HepG2 (cell line): ENCODE data around the gene SREK1. TPM values are rescaled to one million over a fixed set of nuclear protein-coding genes. Genes with fewer than 3 reads are reported as not detected.

Source experiments
- ATAC-seq: fragments of 200-7000 bp; cut with Tn5 transposase; 3 replicates; pipeline ENCODE4 v1.9.1; 2020; ENCODE audit warnings: mild to moderate bottlenecking, moderate library complexity
- BruUV-seq: library from RNA; stranded (reverse); fragments of 400-500 nt; replicated peaks from 2 replicates; lab custom pipeline; 2021; lab: Mats Ljungman, UMichigan
- CTCF ChIA-PET: fragments of 300-600 bp; formaldehyde crosslinking; extraction: SDS; loops from one replicate; lab custom pipeline; 2021; ENCODE audit warnings: low total read pairs, inconsistent platforms, low intra/inter-chr PET ratio; lab: Yijun Ruan, JAX
- POLR2A ChIA-PET: fragments of 350-600 bp; sonication (Branson Sonifier 250); formaldehyde crosslinking; loops from one replicate; lab custom pipeline; 2020; ENCODE audit warnings: antibody characterized with exemption, inconsistent platforms; lab: Yijun Ruan, JAX
- DNase-seq: peaks from one replicate; pipeline ENCODE4 v3.0.0-alpha.2; 2015; ENCODE audit warnings: low spot score
- FAIRE-seq: peaks from 3 replicates; lab custom pipeline; 2011; peaks lifted over from hg19 to GRCh38; lab: Jason Lieb, UNC
- H2AFZ ChIP-seq: one replicate; pipeline ENCODE4 v1.6.1; 2011; ENCODE audit warnings: low read length, inconsistent platforms
- H3K27ac ChIP-seq: fragments of 300-600 bp; 3 replicates; pipeline ENCODE4 v1.8.0; 2011; ENCODE audit warnings: mixed run types, mild to moderate bottlenecking, mixed read lengths, low read length, inconsistent platforms; ENCODE audit not compliant: insufficient read depth; ENCODE audit errors: extremely low read length
- H3K27me3 ChIP-seq, 2 experiments: fragments of 200-600 bp in 1 of 2; 2 replicates in 1 of 2; 3 replicates in 1 of 2; pipeline versions ENCODE4 v1.6.0 to v1.8.0; 2011; ENCODE audit warnings: low read length in 2 of 2, mild to moderate bottlenecking in 2 of 2, moderate library complexity in 2 of 2, inconsistent platforms in 1 of 2; ENCODE audit not compliant: insufficient read depth in 2 of 2, control insufficient read depth in 1 of 2
- H3K36me3 ChIP-seq, 2 experiments: fragments of 200-600 bp in 1 of 2; replicated peaks in 1 of 2; 2 replicates in 1 of 2; 3 replicates in 1 of 2; pipeline versions ENCODE4 v1.5.1 to v1.8.0; 2011; ENCODE audit warnings: low read length in 2 of 2, inconsistent platforms in 1 of 2; ENCODE audit not compliant: insufficient read depth in 2 of 2, control insufficient read depth in 1 of 2
- H3K4me1 ChIP-seq: 2 replicates; pipeline ENCODE4 v1.5.1; 2012; ENCODE audit warnings: low read length, inconsistent platforms; ENCODE audit not compliant: insufficient read depth
- H3K4me2 ChIP-seq: 2 replicates; pipeline ENCODE4 v1.6.0; 2011; ENCODE audit warnings: low read depth, low read length, inconsistent platforms
- H3K4me3 ChIP-seq, 3 experiments: fragments of 200-600 bp in 1 of 3; sonication (generic), shearing (Covaris generic) in 1 of 3; replicated peaks in 1 of 3; 2 replicates each; pipeline ENCODE4 v1.5.1; 2011 to 2016; ENCODE audit warnings: low read length in 3 of 3, inconsistent platforms in 2 of 3, low read depth in 2 of 3, mild to moderate bottlenecking in 2 of 3, control low read depth in 1 of 3, mixed read lengths in 1 of 3; ENCODE audit not compliant: insufficient read depth in 1 of 3
- H3K79me2 ChIP-seq: one replicate; pipeline ENCODE4 v1.6.1; 2011; ENCODE audit warnings: low read length, inconsistent platforms; ENCODE audit not compliant: insufficient read depth
- H3K9ac ChIP-seq: 2 replicates; pipeline ENCODE4 v1.6.0; 2011; ENCODE audit warnings: mild to moderate bottlenecking, low read depth, low read length, inconsistent platforms; ENCODE audit not compliant: insufficient read depth
- H3K9me3 ChIP-seq: 2 replicates; pipeline ENCODE4 v1.5.1; 2012; ENCODE audit warnings: mild to moderate bottlenecking, low read length
- H4K20me1 ChIP-seq: 2 replicates; pipeline ENCODE4 v1.6.0; 2011; ENCODE audit warnings: inconsistent platforms, mild to moderate bottlenecking, low read length, moderate library complexity; ENCODE audit not compliant: insufficient read depth
- CREB1 ChIP-seq, 2 experiments: fragments of 450-650 bp in 1 of 2; IDR thresholded peaks; 2 replicates each; pipeline ENCODE4 v1.6.1; 2016 to 2017; ENCODE audit warnings: control low read depth in 1 of 2, mild to moderate bottlenecking in 1 of 2, missing compliant biosample characterization in 1 of 2, missing genetic modification characterization in 1 of 2
- HMG20A ChIP-seq: IDR thresholded peaks from 2 replicates; pipeline ENCODE4 v1.6.1; 2016; ENCODE audit warnings: borderline replicate concordance
- HOXA5 ChIP-seq: sonication (generic); formaldehyde crosslinking; IDR thresholded peaks from 2 replicates; pipeline ENCODE4 v1.4.0; 2020; ENCODE audit warnings: missing genetic modification reagents
- MED1 ChIP-seq: sonication (generic); formaldehyde crosslinking; IDR thresholded peaks from 2 replicates; pipeline ENCODE4 v1.4.0; 2020; ENCODE audit warnings: missing genetic modification reagents
- SP2 ChIP-seq: sonication (generic); formaldehyde crosslinking; IDR thresholded peaks from 2 replicates; pipeline ENCODE4 v1.5.1; 2020; ENCODE audit warnings: mild to moderate bottlenecking, missing genetic modification reagents
- SP4 ChIP-seq: sonication (generic); formaldehyde crosslinking; IDR thresholded peaks from 2 replicates; pipeline ENCODE4 v1.8.1; 2023; ENCODE audit warnings: mild to moderate bottlenecking, missing genetic modification reagents
- THRA ChIP-seq: sonication (generic); formaldehyde crosslinking; IDR thresholded peaks from 2 replicates; pipeline ENCODE4 v1.4.0; 2020; ENCODE audit warnings: missing genetic modification reagents, borderline replicate concordance
- ZBTB44 ChIP-seq: sonication (generic); formaldehyde crosslinking; IDR thresholded peaks from 2 replicates; pipeline ENCODE4 v1.4.0; 2020; ENCODE audit warnings: missing genetic modification reagents
- ZNF432 ChIP-seq: sonication (generic); formaldehyde crosslinking; IDR thresholded peaks from 2 replicates; pipeline ENCODE4 v1.5.0; 2020; ENCODE audit warnings: missing genetic modification reagents, mild to moderate bottlenecking, borderline replicate concordance
- WGBS: methylation state at CpG from one replicate; pipeline ENCODE4 v1.1.6; 2017; ENCODE audit warnings: low lambda C conversion rate; 5-methylcytosine and 5-hydroxymethylcytosine counted together
- in situ Hi-C: cut with HindIII; loops from 2 replicates; pipeline ENCODE4 v1.10.0; 2017; ENCODE audit warnings: low pct_unique_long_range_greater_than_20kb; ENCODE audit not compliant: extremely low pct_ligation_motif_present
- intact Hi-C: fragments of 100-400 bp; cut with micrococcal nuclease; formaldehyde crosslinking; loops from one replicate; pipeline ENCODE4 v1.10.0; 2022; ENCODE audit not compliant: unreplicated experiment
- polyA plus RNA-seq, 8 experiments: library from polyadenylated mRNA; depleted of rRNA in 3 of 8; stranded (reverse) in 7 of 8; unstranded in 1 of 8; fragments of >200 nt; fragmentation: Illumina TruSeq in 4 of 8; extraction: Trizol in 4 of 8; gene quantifications; 2 replicates each; pipeline versions ENCODE4 v1.2.1 to v1.2.3, GENCODE V29; 2011 to 2016; ENCODE audit warnings: low read depth in 4 of 8, missing spikeins in 1 of 8, mixed read lengths in 1 of 8; ENCODE audit not compliant: insufficient read depth in 1 of 8
- total RNA-seq, 5 experiments: library from RNA; depleted of rRNA; stranded (reverse); fragments of >200 nt; fragmentation: Illumina TruSeq; extraction: Trizol; gene quantifications; 2 replicates each; pipeline ENCODE4 v1.2.3, GENCODE V29; 2016; ENCODE audit warnings: low read depth in 1 of 5

The SREK1 gene
- total and polyA plus RNA-seq, 2 of the 13 experiments (the other 11 are each of a cell fraction or from before 2014, with no cell fraction given) = 60.6 to 90.9 TPM

DNA sequence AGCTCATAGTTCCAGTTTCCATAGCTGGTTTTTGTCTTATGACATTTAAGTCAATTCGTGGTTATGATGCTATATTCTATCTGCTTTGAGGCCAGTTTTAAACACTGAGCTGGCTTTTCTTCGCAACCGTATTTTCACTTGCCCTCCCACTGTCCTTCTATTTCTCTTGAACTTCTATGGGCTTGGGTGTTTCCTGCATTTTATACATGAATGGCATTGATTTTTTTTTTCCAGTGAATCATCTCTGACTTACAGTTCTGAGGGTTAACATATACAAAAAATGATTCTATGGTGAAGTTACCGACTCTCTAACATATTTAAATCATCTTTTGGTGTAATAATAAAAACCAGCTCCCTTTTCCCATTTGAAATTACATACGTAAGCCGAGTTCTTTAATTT is 88.2 kb downstream of the SREK1 start (continued):
- TF ChIP-seq ZBTB44 (no peak), HMG20A (no peak), SP4 (CRISPR knock-in tag) (no peak), SP2 (no peak), MED1 (CRISPR knock-in tag) (no peak), ZNF432 (CRISPR knock-in tag) (no peak), HOXA5 (CRISPR knock-in tag) (no peak)

DNA sequence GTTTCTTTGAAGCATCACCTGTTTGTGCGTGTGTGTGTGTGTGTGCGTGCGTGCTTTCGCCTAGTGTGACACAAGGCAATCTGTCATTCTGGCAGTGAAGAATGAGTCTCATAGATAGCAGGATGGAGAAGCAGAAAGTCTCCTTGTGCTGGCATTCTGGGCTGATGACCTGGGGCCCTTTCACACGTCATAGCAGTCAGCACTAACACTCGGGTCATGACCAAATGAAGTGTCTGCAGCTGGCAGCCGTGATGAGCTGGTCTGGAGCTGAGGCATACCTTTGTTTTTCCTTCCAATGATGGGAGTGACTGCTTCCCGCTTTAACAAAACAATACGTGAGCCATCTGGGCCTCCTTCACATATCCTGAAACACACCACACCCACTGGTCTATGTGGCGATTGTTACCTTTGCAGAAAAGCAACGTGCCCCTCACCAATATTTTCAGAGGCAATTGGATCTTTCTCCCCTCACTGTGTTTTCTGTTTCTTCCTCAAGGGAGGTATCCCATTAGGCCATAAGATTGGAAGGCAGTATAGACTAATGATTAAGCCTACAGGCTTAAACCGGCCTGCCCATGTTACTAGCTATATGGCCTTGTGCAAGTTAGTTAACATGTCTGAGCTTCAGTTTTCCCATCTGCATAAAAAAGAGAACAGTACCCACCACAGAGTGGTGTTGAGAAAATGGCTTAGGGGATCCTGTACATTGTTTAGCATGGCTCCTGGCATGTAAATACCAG is 88.8 kb downstream of the SREK1 start:
- intact Hi-C loops (no loop called here), in situ Hi-C loops (no loop called here)
- FAIRE-seq (no peak), ATAC-seq (no peak), DNase-seq (no peak)
- H4K20me1 ChIP-seq = no peaks in the 10 kb centered on the region
- H2AFZ ChIP-seq = no peak overlapping the region
- H3K4me2 ChIP-seq = no peak overlapping the region
- POLR2A ChIA-PET = no interaction called here
- 65% methylated on average over 11 of the region's 12 CpGs for WGBS
- CTCF ChIA-PET = no interaction called here
- peaks cover 0 to 10% of the 10 kb centered on the region in 2 experiments; a peak in 2 of 5 replicates for H3K27me3 ChIP-seq
- no peak overlapping the region for H3K9ac ChIP-seq
- no peaks in the 10 kb centered on the region for H3K9me3 ChIP-seq
- H3K4me3 ChIP-seq = no peak overlapping the region
- no peaks in the 10 kb centered on the region for H3K79me2 ChIP-seq
- BruUV-seq = no TSS peak
- H3K4me1 ChIP-seq = no peaks in the 10 kb centered on the region
- TF ChIP-seq THRA (CRISPR knock-in tag) (no peak), CREB1 (IDR thresholded peaks at IDR 0.05) (peak; percentile 59), CREB1 (CRISPR knock-in tag; IDR thresholded peaks at IDR 0.05) (no peak)
- H3K36me3 ChIP-seq = no peaks in the 10 kb centered on the region
- H3K27ac ChIP-seq = no peak overlapping the region

Other genes with a start within 250 kb of the SREK1 start
- 41.7 and 54.8 TPM in 2 replicates for gene ERBIN, start 217.7 kb upstream of the SREK1 start, total RNA-seq (2016; rRNA removed; fragmentation: Illumina TruSeq; extraction: Trizol)
- 12.5 and 14.4 TPM in 2 replicates for gene ERBIN, start 217.7 kb upstream of the SREK1 start, polyA plus RNA-seq (2011; rRNA removed)